Coronary artery (tissue), 2 donors: ENCODE results near the gene YKT6.

Experiments used
- DNase-seq: peaks from one replicate; pipeline ENCODE4 v3.0.0-alpha.2; 2017; ENCODE audit warnings: low spot score
- H3K27ac ChIP-seq, 2 donors: fragments of 200-600 bp; sonication (generic); one replicate each; pipeline ENCODE4 v1.5.1; 2016 to 2019
- H3K4me3 ChIP-seq: fragments of 200-600 bp; sonication (generic); 2 replicates; pipeline ENCODE4 v1.5.1; 2016; ENCODE audit warnings: mild to moderate bottlenecking, moderate library complexity
- TF ChIP-seq, protein P1 (sequence below): fragments of 200-600 bp; sonication (generic); IDR thresholded peaks from one replicate; pipeline ENCODE4 v1.5.1; 2019; ENCODE audit warnings: antibody characterized with exemption

YKT6 gene

GRCh38 chr7:44251881-44252280 is 51.1 kb downstream of the YKT6 start:
- TF ChIP-seq, protein P1, sequence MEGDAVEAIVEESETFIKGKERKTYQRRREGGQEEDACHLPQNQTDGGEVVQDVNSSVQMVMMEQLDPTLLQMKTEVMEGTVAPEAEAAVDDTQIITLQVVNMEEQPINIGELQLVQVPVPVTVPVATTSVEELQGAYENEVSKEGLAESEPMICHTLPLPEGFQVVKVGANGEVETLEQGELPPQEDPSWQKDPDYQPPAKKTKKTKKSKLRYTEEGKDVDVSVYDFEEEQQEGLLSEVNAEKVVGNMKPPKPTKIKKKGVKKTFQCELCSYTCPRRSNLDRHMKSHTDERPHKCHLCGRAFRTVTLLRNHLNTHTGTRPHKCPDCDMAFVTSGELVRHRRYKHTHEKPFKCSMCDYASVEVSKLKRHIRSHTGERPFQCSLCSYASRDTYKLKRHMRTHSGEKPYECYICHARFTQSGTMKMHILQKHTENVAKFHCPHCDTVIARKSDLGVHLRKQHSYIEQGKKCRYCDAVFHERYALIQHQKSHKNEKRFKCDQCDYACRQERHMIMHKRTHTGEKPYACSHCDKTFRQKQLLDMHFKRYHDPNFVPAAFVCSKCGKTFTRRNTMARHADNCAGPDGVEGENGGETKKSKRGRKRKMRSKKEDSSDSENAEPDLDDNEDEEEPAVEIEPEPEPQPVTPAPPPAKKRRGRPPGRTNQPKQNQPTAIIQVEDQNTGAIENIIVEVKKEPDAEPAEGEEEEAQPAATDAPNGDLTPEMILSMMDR, result no peak
- no peak for DNase-seq
- Histone ChIP-seq H3K4me3 (no peak overlapping the region), H3K27ac (no peak overlapping the region)

- TF ChIP-seq, protein P1, result no peak
- DNase-seq, result no peak
- Histone ChIP-seq H3K4me3 (no peak overlapping the region), H3K27ac (peak overlapping the region; percentile 55 to 88)
Measured at GRCh38 chr7:44256459-44256858, 55.7 kb downstream of the YKT6 start.

GRCh38 chr7:44257213-44257612 is 56.4 kb downstream of the YKT6 start:
- Histone ChIP-seq H3K4me3 (no peak overlapping the region), H3K27ac (peak overlapping the region; percentile 55 to 88)
- TF ChIP-seq, protein P1, result no peak
- no peak for DNase-seq

DNA sequence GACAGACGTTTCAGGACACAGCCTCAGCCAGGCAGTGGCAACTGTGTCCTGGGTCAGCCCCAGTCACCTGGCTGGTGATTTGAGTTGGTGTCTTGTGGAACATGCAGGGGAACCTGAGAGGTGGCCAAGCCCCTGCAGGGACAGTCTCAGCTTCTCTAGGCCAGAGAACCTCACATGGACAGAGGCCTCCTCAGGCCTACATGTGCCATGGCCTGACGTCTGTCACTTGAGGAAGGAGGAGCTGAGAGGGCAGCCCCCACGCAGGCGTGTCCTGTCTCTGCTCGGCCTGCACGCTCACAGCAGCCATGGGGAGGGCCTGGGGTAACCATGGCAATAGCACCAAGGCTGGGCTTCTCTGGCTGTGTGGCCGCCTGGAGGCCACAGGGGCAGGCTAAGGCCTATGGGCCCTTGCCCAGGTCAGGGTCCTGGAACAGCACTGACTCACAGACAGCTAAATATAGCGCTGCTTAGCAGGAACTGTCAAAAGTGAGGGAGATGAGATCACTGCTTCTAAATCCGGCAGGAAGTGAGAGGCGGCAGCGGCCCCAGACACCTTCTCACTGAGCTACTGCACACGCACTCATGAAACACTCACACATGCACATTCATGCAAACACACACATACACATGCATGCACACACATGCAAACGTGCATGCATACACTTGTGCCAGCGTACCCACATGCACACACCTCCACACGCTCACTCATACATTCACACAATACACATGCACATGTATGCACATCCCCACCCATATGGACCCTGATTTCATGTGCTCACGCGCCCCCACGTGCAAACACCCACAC is 57.0 kb downstream of the YKT6 start:
- peak; percentile 92 for DNase-seq
- peak overlapping the region; percentile 20 for H3K4me3 ChIP-seq
- peak overlapping the region; percentile 81 to 88 for H3K27ac ChIP-seq
- TF ChIP-seq, protein P1, result no peak

DNA sequence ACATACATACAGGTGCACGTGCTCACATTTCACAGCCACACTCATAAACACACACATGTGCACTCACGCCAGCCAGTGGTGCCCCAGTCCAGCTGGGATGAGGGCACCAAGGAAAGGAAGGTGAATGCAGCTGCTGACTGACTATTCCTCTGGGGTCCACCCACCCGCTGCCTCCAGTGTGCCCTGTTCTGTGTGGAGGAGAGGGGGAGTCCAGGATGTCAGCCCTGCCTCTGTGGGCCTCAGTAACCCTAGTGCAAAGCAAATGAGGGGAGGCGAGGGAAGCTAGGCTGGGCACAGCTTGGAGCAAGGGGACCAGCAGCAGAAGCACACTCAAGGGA is 57.6 kb downstream of the YKT6 start:
- DNase-seq, result no peak
- peak overlapping the region; percentile 20 for H3K4me3 ChIP-seq
- H3K27ac ChIP-seq, result peak overlapping the region; percentile 81 to 88
- TF ChIP-seq, protein P1, result no peak

DNA sequence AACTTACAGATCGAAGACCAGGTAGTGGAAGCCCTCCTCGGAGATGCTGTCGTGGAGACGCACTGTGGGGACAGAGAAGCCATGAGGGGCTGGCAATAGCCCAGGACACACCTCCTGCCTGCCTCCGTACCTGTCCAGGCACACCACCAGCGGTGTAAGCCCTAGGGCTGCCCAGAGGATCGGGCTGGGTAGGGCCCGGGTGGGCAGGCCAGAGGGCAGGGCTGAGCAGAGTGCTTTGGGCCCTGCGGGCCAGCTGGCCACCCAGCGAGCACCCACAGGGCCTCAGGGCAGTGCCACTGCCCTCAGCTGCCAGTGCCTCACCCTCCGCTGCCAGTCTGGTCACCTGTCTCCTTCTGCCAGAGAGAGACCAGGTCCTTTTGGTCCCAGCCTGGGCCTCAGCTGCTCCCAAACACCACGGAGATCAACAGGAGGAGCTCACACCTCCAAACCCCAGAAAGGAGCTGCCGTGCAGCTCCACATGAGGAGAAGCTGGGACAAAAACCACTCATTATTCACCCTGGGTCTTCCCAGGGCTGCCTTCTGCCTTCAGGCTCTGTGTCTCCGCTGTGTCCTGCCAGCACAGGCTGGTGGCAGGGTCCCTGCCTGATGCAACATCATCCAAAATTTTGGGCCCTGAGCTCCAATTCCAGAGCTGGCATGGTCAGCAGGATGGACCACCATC is 58.2 kb downstream of the YKT6 start:
- Histone ChIP-seq H3K27ac (peak overlapping the region; percentile 81 to 88), H3K4me3 (no peak overlapping the region)
- TF ChIP-seq, protein P1, result no peak
- no peak for DNase-seq
